ENCODE data around the gene NAV2.
"Not testable (repeated sequence)": the region's sequence is repeated elsewhere in the genome, so short reads cannot be mapped to it uniquely, and the experiment has no call there.

NAV2 gene

DNA sequence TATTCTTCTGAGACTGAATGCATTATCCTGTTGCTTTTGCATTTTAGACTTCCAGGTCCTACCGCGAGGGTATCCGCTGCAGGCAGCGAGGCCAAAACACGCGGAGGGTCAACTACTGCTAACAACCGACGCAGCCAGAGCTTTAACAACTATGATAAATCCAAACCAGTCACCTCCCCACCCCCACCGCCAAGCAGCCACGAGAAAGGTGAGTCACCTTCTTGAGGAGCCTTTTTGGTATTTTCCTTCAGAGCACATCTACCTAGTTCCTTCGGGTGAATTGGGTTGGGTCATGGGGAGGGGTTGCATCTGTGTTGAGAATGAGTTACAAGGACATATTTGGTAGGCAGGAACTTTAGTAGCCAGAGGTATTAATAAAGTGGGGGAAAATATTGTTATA lies 179.8 kb downstream of the NAV2 start:
- no peak for DNase-seq (ENCODE audit: low read depth)
- TF ChIP-seq, protein P1, sequence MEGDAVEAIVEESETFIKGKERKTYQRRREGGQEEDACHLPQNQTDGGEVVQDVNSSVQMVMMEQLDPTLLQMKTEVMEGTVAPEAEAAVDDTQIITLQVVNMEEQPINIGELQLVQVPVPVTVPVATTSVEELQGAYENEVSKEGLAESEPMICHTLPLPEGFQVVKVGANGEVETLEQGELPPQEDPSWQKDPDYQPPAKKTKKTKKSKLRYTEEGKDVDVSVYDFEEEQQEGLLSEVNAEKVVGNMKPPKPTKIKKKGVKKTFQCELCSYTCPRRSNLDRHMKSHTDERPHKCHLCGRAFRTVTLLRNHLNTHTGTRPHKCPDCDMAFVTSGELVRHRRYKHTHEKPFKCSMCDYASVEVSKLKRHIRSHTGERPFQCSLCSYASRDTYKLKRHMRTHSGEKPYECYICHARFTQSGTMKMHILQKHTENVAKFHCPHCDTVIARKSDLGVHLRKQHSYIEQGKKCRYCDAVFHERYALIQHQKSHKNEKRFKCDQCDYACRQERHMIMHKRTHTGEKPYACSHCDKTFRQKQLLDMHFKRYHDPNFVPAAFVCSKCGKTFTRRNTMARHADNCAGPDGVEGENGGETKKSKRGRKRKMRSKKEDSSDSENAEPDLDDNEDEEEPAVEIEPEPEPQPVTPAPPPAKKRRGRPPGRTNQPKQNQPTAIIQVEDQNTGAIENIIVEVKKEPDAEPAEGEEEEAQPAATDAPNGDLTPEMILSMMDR (IDR thresholded peaks at IDR 0.05; ENCODE audit: low read length, missing control alignments): no peak

DNA sequence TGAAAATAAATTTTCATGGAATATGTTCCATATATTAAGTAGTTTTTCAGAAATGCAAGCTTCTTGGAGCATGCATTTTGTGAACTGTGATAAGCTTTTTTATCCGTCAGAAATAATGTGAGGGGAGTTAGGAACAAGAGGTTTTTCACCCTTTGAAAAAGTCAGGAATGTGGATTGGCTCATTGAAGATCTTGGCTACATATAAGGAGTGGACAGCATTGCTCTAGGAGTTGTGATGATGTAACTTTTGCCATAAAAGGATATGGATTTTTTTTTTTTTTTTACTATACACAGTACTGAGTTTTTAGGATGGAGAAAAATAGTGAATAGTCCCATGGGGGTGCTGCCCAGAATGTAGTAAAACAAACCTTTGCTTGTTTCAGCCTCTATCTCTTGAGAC lies 180.2 kb downstream of the NAV2 start:
- TF ChIP-seq, protein P1 (IDR thresholded peaks at IDR 0.05; ENCODE audit: low read length, missing control alignments): no peak
- peak; percentile 79 for DNase-seq (ENCODE audit: low read depth)
- H3K4me3 ChIP-seq (replicated peaks; ENCODE audit: low read depth, low read length): no peak overlapping the region

More for the DNA sequence above, 179.8 kb downstream of the NAV2 start:
- no peak overlapping the region for H3K4me3 ChIP-seq (replicated peaks; ENCODE audit: low read depth, low read length)

DNA sequence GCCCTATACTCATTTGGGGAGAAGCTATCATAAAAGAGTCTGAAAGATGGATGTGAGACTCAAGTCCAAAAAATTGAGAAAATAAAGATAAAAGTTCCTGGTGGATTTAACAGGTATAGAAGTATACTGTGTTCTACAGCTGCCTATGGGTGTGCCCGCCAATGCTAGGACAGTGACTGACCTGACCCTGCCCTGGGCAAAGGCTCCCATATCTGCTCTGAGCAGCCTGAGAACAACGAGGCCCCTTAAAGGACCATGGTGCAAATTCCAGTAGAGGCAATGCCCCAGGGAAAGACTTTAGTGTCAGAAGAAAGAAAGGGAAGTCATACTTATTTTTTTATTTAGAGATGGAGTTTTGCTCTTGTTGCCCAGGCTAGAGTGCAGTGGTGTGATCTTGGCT lies 181.8 kb downstream of the NAV2 start:
- TF ChIP-seq, protein P1 (IDR thresholded peaks at IDR 0.05; ENCODE audit: low read length, missing control alignments): no peak
- H3K4me3 ChIP-seq (replicated peaks; ENCODE audit: low read depth, low read length): no peak overlapping the region
- DNase-seq (ENCODE audit: low read depth): no peak

DNA sequence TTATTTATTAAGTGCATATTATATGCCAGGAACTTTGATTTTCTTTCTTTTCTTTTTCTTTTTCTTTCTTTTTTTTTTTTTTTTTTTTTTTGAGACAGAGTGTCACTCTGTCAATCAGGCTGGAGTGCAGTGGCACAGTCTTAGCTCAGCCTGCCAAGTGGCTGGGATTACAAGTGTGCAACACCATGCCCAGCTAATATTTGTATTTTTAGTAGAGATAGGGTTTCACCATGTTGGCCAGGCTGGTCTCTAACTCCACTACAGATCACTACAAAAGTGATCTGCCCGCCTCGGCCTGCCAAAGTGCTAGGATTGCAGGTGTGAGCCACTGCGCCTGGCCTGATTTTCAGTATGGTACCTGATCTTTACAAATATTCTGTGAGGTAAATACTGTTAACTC lies 182.4 kb downstream of the NAV2 start:
- H3K4me3 ChIP-seq (replicated peaks; ENCODE audit: low read depth, low read length); DNase-seq (ENCODE audit: low read depth): not testable (repeated sequence)

DNA sequence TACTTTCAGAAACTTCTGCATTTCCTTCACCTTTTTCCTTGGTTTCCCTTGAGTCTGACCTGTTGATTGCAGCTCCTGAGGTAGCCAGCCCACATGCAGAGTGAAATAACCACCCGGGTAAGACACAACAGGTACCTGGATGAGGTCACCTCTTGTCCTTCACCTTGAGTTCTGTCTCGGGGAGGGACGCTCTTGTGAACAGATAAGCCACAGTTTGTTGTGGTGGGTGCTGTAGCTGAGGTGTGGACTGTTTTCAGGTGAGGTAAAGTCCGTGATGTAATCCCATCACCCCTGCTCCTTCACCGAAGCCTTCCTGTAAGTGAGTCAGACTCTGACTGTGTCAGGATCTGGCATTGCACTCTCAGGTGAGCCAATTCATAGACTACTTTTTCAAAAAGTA lies 183.1 kb downstream of the NAV2 start:
- TF ChIP-seq, protein P1 (IDR thresholded peaks at IDR 0.05; ENCODE audit: low read length, missing control alignments): no peak
- DNase-seq (ENCODE audit: low read depth): no peak
- no peak overlapping the region for H3K4me3 ChIP-seq (replicated peaks; ENCODE audit: low read depth, low read length)

DNA sequence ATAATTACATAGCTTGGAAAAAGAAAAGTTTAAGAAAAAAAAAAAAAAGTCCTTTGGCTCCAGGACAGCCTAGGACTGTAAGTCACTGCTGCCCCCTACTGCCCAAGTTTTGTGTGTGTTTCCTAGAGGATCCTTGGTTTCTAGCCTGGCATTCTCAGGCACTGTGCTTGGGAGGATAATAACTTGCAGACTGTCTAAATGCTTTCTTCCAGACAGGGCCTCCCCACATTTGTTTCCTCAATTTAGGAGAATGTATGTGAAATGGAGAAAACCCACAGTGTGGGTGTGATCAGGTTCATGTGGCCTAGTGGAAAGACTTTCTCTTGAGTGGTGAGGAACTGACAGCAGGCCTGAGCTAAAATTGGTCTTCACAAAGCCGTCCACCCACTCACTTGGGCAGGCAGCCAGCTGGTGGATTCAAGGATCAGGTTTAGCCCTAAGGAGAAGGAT lies 191.0 kb downstream of the NAV2 start:
- no peak overlapping the region for H3K4me3 ChIP-seq (replicated peaks; ENCODE audit: low read depth, low read length)
- DNase-seq (ENCODE audit: low read depth): peak; percentile 89
- TF ChIP-seq, protein P1 (IDR thresholded peaks at IDR 0.05; ENCODE audit: low read length, missing control alignments): peak; percentile 87

DNA sequence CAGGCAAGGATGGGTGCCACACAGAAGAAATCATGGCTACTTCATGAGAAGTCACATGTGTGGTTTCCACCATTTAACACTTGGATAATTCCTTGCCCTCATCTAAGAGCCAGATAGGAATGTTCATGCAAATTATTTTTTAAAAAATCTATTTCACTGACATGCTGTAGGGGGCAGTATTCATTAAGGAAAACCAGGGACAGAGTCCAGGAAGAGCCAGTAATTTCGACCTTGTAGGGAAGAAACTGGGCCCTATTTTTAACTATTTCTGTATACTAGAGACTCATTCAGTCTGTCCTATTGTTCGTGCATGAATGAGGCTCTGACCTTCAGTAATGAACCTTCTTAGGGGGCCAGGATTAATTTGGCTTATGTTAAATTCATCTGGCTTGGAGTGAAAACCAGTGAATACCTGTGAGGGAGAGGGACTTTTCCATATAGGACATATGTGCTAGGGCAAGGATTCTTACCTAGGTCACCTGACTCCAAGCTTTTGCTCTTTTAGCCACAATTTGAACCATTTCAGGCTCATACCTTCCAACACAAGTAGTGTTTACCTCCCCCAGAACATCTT lies 192.7 kb downstream of the NAV2 start:
- peak; percentile 71 for DNase-seq (ENCODE audit: low read depth)
- no peak overlapping the region for H3K4me3 ChIP-seq (replicated peaks; ENCODE audit: low read depth, low read length)
- TF ChIP-seq, protein P1 (IDR thresholded peaks at IDR 0.05; ENCODE audit: low read length, missing control alignments): peak; percentile 65

Data from fibroblast of pulmonary artery (primary cell).